ENCODE measurements around the gene ZCWPW1. TPM values are rescaled to one million over a fixed set of nuclear protein-coding genes. Genes with fewer than 3 reads are reported as not detected.

Gene ZCWPW1
- total and polyA plus RNA-seq, 2 experiments from 2014 or later: 0.59 to 2.7 TPM

- TF ChIP-seq ZNF462 (CRISPR knock-in tag; IDR thresholded peaks at IDR 0.05) (no peak), ZNF114 (CRISPR knock-in tag; IDR thresholded peaks at IDR 0.05) (no peak)
- TF ChIP-seq, protein P1, sequence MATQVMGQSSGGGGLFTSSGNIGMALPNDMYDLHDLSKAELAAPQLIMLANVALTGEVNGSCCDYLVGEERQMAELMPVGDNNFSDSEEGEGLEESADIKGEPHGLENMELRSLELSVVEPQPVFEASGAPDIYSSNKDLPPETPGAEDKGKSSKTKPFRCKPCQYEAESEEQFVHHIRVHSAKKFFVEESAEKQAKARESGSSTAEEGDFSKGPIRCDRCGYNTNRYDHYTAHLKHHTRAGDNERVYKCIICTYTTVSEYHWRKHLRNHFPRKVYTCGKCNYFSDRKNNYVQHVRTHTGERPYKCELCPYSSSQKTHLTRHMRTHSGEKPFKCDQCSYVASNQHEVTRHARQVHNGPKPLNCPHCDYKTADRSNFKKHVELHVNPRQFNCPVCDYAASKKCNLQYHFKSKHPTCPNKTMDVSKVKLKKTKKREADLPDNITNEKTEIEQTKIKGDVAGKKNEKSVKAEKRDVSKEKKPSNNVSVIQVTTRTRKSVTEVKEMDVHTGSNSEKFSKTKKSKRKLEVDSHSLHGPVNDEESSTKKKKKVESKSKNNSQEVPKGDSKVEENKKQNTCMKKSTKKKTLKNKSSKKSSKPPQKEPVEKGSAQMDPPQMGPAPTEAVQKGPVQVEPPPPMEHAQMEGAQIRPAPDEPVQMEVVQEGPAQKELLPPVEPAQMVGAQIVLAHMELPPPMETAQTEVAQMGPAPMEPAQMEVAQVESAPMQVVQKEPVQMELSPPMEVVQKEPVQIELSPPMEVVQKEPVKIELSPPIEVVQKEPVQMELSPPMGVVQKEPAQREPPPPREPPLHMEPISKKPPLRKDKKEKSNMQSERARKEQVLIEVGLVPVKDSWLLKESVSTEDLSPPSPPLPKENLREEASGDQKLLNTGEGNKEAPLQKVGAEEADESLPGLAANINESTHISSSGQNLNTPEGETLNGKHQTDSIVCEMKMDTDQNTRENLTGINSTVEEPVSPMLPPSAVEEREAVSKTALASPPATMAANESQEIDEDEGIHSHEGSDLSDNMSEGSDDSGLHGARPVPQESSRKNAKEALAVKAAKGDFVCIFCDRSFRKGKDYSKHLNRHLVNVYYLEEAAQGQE (IDR thresholded peaks at IDR 0.05; ENCODE audit: unreplicated experiment): no peak
These were observed 9.4 kb downstream of the ZCWPW1 start (continued) for GRCh38 chr7:100418930-100419659.

- Mint-ChIP-seq H3K27ac (no peak overlapping the region), H3K4me3 (no peak overlapping the region), H3K27me3 (ENCODE audit: insufficient read depth, low read depth, poor library complexity) (no peaks in the 10 kb centered on the region), H3K36me3 (ENCODE audit: low read depth) (no peaks in the 10 kb centered on the region), H3K9me3 (no peaks in the 10 kb centered on the region), H3K4me1 (peaks cover 3% of the 10 kb centered on the region; the same call in 1 of the 3 replicates)
- ATAC-seq (no peak), DNase-seq (ENCODE audit: low spot score) (no peak)
- H3K79me2 ChIP-seq (replicated peaks; ENCODE audit: insufficient read depth): no peaks in the 10 kb centered on the region
- no peak overlapping the region for H3K4me2 ChIP-seq
- H3K36me3 ChIP-seq (ENCODE audit: insufficient read depth): no peaks in the 10 kb centered on the region
- no peaks in the 10 kb centered on the region for H3K9me2 ChIP-seq (ENCODE audit: insufficient read depth)
- H3K4me1 ChIP-seq (ENCODE audit: insufficient read depth): no peaks in the 10 kb centered on the region
- TF ChIP-seq, protein P2, sequence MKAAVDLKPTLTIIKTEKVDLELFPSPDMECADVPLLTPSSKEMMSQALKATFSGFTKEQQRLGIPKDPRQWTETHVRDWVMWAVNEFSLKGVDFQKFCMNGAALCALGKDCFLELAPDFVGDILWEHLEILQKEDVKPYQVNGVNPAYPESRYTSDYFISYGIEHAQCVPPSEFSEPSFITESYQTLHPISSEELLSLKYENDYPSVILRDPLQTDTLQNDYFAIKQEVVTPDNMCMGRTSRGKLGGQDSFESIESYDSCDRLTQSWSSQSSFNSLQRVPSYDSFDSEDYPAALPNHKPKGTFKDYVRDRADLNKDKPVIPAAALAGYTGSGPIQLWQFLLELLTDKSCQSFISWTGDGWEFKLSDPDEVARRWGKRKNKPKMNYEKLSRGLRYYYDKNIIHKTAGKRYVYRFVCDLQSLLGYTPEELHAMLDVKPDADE (IDR thresholded peaks at IDR 0.05): no peak
- no peak for TF ChIP-seq JUNB (IDR thresholded peaks at IDR 0.05; ENCODE audit: unreplicated experiment)
- no peak for TF ChIP-seq ZNF114 (CRISPR knock-in tag; IDR thresholded peaks at IDR 0.05)
- no peak for TF ChIP-seq CTCF (conservative IDR thresholded peaks at IDR 0.05; ENCODE audit: low read depth in 2 of 2)
- no peak overlapping the region for H3K4me3 ChIP-seq
- no peaks in the 10 kb centered on the region for H3F3A ChIP-seq (replicated peaks; ENCODE audit: low read depth)
- no peaks in the 10 kb centered on the region for H3K27me3 ChIP-seq (ENCODE audit: insufficient read depth)
- H4K20me1 ChIP-seq (replicated peaks; ENCODE audit: insufficient read depth): no peaks in the 10 kb centered on the region; the same call in 1 of the 2 replicates
- H2AFZ ChIP-seq: no peak overlapping the region
- no peak overlapping the region for H3K27ac ChIP-seq (ENCODE audit: low read depth)
These were observed 13.1 kb downstream of the ZCWPW1 start for GRCh38 chr7:100415448-100415847.

All from GM23338 (cell line).